HG03025 (cell line): ENCODE results near the gene DNAI2.

ENCODE experiments used
- ATAC-seq: cut with Tn5 transposase; IDR thresholded peaks from one replicate; pipeline ENCODE4 v1.9.1; 2021; ENCODE audit warnings: mild to moderate bottlenecking, moderate library complexity; ENCODE audit not compliant: unreplicated experiment, low FRiP score

DNAI2 gene, protein sequence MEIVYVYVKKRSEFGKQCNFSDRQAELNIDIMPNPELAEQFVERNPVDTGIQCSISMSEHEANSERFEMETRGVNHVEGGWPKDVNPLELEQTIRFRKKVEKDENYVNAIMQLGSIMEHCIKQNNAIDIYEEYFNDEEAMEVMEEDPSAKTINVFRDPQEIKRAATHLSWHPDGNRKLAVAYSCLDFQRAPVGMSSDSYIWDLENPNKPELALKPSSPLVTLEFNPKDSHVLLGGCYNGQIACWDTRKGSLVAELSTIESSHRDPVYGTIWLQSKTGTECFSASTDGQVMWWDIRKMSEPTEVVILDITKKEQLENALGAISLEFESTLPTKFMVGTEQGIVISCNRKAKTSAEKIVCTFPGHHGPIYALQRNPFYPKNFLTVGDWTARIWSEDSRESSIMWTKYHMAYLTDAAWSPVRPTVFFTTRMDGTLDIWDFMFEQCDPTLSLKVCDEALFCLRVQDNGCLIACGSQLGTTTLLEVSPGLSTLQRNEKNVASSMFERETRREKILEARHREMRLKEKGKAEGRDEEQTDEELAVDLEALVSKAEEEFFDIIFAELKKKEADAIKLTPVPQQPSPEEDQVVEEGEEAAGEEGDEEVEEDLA

DNA sequence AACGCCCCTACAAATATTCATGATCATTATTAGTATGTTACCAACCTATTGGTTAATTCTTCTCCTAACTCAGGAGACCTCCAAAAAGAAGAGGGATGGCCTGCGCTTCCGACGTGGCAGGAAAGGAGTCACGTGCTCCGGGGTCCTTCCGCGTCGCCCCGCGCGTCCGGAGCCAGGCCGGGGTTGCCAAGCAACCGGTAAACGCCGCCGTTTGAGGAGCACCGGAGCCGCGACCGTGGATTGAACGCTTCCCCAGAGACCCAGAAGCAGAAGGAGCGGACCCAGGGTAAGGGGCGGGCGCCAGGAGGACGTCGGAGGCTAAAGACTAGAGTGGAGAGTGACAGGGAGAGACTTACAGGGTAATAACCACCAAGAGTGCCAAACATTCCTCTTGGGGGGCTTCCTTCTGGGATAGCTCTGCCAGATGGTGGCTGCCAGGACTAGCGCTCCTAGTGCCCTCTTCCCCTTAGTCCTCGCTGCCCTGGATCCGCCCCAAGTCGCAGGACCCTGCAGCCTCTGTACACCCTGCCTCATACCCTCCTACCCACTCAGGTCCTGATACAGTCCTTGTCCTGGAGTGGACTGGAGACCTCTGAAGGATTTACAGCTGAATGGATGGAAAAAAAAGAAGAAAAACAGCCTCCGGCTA, at the start of gene DNAI2:
TSS of gene DNAI2 (plus strand) at position 175 of the 649 bp plus-strand sequence. CDS start 7,584 bp downstream, outside the sequence.
- no peak for ATAC-seq

DNA sequence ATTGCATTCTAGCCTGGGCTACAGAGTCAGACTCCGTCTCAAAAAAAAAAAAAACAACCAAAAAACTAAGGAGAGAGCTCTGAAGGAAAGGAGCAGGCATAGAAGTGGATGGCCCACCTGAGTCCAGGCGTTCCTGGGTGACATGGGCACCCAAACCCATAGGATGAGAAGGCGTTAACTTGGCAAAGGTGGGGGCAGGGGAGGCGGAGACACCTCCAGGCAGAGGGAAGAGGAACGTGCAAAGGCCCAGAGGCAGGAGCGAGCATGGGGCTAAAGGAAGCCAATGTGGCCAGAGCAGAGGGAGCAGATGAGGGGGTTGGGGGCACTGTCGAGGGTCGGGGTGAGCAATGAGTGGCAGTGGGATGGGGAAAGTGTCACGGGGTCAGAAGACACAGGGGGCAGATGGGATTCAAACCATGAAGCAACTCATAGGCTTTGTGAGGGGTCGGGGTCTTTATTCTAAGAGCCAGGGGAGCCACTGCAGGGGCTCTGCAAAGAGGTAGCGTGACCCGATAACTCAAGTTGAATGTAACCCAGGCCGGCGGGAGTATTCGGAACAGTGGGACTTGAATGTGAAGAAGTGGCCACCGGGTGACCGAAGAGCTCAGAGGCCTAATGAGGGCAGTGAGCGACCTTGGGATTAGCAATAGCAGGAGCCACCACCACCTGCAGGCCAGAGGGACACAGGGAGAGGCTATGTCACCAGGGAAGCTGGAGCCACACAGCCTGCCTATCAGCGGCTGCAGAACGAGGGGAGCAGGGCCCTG, 48.9 kb upstream of the DNAI2 start:
- no peak for ATAC-seq

DNA sequence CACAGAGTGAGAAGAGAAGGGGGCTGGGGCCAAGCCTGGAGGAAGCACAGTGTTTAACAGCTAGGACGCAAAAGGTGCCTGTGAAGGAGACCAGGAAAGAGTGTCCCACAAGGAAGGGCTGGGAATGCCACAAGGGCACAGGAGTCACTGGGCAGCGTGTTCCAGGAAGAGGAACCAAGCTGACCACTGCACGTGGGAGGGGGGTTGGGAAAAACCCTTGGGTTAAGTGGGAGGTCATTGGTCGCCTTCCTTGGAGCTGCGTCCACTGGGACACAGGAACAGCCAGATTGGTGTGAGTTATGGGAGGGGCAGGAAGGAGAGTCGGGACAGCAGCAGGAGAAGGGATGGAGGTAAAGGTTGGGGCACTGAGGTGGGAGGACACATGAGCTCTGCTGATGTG, 47.8 kb upstream of the DNAI2 start:
- ATAC-seq: no peak

DNA sequence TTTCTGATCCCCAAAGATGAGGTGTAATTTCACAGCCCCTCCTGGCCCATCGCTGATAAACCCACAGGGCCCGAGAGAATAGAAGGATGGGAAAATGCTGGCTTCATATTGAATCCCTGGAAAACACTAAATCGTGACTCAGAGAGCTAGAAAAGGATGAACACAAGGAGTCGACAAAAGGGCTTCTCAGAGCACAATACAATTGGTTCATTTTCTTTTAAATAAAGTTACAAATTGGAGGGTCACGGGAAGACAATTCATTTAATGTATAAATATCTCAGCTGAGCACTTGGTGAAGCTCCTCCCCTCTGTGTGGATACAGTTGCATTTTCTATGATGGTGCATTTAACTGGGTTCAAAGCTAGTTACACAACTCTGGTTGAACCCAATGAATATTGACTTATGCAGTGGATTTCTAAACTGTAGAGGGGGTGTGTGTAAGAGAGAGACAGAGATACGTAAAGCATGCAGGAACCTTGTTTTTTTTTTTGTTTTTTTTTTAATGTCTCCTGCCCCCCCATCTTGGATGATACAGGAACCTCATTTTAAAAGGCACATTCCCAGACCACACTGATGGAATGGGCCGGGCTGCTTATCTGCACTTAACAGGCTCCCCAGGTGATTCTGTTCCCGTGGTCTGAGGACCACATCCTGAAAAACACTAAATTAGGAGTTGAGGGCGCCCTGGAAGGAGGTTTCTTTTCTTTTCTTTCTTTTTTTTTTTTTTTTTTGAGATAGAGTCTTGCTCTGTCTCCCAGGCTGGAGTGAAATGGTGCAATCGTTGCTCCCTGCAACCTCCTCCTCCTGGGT, 46.6 kb upstream of the DNAI2 start:
- ATAC-seq: no peak

DNA sequence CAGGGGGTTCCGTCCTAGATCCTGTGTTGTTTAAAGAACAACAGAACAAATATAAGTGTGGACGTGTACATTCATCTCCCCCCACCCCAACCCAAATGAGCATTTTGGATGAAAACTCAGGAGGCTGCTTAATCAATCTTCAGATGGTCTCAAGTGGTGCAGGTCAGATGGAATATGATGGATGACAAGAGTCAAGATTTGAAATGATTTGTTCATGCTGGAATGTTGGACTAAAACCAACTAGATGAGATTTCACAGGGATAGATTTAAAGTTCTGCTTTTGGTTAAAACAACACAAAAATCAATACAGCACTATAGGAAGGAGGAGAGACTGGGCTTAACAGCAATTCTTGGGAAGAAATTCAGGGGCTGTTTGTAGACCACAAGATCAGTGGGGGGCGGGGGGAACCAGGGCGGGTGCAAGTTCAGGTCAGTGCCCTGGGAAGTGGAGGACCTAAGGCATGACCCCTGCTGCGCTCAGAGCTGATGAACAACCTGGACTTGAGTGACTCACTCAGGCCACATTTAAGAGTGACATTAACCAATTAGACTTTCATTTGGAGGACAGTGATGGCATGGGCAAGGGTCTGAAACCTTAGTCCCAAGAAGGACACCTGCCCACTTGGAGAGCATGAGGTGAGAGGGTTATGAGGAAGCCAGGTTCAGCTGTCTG, 45.6 kb upstream of the DNAI2 start:
- ATAC-seq: no peak

DNA sequence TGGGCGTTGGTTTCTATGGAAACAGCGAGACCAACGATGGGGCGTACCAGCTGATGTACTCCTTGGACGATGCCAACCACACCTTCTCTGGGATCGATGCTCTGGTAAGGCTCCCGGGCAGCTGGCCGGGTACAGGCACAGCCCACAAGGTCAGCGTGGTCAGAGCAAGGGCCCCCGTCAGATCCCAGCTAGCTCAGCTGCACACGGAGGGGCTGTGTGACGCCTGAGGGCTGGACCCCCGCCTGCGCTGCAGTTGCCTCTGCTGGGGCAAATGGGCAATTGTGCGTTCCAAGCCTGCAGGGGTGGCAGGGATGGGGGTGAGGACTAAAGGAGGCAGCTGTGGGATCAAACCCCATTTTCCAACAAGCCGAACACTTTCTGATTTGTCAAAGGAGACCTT, 43.1 kb upstream of the DNAI2 start:
- ATAC-seq: no peak

DNA sequence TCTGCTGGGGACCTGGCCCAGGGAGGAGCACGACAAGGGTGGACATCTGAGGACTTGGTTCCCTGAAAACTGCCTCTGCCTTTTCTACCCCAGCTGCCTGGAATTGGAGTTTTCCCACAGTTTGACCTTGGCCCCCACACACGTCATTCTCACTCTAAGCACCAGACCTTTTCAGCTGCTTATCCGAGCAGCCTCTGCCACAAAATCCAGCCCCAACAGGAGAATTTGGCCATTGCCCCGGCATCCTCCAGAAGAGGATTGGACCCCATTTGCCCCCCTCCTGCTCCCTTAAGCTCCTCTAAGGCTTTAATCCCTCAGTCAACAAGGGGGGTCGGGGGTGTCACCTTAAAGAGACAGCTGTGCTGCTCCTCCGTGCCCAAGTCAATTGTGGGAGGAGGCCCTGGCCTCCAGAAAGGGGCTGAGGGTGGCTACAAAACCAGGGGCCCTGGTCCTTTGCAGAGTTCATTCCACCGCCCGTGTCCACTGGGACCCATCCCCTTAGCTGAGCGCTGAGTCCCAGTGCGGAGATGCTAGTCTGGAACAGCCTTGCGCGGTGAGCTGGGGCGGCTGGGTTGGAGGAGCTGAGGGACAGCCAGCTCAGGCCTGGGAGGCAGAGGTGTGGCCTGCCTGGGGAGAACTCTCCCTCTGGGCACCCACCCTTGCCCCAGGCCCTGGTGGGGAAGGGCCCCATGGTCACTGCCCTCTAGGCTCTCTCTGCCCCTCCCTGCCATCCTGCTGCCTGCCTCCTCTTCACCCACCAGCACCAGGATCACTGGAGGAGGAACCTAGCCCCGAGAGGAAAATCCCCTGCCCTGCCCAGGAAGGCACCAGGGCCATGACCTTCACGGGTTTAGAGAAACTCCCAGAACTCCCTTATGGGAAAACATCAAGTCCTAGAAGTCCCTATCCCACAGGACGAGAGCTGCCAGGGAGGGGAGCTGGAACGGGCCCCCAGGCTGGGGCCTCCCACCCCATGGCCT, 41.8 kb upstream of the DNAI2 start:
- ATAC-seq: no peak

DNA sequence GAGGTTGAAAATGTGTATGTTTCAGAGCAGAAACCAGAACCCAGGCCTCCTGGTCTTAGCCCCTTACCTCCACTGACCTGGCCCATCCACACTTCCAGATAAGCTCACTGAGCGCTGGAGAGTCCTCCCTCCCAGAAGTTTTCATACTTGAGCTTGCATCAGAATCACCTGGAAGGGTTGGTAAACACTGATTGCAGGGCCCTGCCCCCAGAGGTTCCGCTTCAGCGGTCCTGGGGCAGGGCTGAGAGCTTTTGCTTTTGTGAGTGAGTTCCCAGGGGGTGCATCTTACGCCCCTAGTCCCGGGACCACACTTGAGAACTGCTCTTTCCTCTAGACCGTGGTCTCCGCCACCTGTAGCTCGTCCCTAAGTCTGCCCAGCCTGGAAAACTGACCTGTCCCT, 40.1 kb upstream of the DNAI2 start:
- no peak for ATAC-seq

DNA sequence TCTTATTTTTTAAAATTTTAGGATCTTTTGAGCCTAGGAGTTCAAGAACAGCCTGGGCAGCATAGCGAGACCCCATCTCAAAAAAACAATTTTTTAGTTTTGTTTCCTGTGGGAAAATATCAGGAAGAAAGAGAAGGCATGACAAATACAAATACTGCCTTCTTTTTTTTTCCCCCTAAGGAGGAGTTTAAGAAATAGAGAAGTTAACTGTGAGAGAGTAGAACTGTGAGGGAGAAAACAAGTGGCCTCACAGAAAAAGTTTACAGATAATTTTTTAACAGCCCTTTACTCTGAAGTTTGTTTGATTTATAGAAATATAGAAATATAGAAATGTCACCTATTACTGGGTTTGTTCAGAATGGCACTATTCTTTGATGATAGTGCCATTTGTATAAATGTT, 39.5 kb upstream of the DNAI2 start:
- no peak for ATAC-seq

DNA sequence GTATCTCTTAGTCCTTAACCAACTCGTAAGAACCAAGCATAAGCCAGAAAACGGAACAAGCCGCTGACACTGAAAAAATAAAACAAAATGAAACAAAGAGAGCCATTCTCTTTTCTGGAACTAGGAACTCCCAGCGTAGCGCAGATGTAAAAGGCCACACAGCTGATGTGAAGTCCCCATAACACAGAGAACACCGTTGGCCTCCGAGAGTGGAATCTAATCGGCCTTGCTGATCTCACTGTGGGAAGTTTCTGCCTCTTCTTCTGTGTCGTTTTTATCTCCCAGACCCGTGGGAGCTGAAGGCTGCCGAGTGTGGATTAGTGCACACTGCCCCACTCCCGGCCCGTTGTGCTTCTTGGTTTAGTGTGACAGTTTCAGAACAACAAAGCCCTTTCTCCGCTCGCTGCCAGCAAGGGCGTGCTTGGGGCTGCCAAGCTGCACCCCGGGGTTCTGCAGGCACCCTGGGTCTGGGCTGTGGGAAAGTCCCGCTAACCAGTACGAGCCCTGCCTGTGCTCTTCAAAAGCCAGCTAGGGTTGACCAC, 38.9 kb upstream of the DNAI2 start:
- ATAC-seq: no peak

DNA sequence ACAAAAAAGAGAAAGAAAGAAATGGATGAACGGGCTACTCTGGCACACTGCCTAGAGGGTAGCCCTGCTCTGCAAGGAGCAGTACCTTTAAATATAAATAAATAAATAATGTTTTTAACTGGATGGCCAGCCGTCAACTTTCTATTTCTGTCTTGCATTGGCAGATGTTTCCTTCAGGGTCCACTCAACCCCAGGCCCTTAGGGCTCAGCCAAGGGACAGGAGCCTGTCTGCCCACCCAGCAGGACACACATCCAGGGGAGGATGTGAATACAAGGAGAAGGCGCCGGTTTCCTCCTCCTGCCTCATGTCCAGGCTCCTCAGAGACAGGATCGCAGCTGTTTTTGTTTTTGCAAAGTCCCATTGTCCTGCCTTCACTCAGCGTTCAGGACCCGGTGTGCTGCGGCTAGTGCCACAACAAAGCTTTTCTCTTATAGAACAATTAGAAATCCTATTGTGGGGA, 38.1 kb upstream of the DNAI2 start:
- no peak for ATAC-seq

DNA sequence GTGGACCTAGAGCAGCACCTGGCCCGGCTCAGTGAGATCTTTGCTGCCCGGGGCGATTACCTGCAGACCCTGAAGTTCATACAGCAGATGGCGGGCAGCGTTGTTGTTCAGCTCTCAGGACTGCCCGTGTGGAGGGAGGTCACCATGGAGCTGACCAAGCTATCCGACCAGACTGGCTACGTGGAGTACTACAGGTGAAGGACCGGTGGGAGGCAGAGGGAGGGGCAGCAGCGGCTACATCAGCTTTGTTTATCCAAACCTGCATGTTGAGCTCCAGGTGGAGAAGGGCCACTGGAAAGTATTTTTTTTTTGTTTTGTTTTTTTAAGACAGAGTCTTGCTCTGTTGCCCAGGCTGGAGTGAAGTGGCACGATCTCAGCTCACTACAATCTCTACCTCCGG, 36.7 kb upstream of the DNAI2 start:
- no peak for ATAC-seq

DNA sequence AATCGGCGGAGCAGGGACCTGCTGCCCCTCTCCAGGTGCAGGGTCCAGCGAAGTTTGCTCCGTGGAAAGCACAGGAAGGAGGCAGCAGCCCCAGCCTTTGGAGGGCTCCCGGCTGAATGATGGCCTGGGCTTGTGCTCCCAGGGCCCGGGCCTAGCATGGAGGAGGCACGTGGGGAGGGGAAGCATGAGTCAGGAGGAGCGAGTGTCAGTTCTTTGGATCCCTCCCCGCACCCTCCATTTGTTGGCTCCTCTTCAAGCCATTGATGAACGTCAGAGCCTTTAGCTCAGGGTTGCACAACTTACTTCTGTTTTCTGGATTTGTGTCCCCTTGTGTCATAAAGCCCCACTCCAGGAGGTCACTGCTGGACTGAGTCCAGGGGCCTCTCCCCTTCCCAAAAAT, 34.9 kb upstream of the DNAI2 start:
- ATAC-seq: no peak

DNA sequence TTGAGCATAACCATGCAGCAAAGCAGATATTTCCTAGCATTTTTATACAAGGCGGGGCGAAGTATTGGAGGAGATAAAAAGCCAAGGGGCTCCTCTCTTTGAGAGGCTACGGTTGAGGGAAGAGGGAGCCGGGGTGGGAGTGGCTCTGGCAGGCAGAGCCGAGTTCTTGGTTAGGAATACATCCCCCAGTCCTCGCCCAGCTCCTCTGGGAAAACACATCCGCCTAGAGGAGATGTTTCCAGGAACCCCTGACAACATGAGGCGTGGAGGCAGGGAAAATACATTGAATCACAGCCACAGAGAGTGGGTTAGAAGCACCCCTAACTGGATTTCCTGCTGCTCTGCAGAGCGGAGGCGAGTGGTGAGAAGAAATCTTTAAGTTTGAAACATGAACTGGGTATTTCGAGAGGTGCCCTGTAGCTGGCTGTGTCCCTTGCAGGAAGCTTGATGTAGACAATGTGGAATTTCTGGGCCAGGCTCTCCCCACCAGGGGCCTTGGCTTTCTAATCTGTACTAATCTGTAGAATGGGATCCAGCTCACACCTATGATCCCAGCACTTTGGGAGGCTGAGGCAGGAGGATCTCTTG, 33.3 kb upstream of the DNAI2 start:
- no peak for ATAC-seq

DNA sequence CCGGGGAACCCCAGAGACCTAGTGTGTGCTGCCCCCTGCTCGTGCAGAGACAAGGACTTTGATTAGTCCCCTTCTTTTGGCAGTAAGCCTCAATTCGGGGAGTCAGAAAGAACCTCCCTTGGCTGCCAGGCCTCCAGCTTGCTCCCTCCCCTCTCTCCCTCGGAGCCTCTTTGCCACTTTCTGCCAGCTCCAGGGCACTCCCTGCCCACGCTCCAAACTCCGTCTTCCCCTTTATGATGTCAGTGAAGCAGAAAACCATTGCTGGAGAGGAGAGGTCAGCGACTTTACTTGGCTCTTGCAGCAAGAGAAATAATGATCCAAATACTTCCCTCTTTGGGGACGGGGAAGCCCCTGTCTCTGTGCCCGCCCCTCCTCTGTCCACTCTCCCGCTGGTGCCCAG, 32.6 kb upstream of the DNAI2 start:
- ATAC-seq: no peak

DNA sequence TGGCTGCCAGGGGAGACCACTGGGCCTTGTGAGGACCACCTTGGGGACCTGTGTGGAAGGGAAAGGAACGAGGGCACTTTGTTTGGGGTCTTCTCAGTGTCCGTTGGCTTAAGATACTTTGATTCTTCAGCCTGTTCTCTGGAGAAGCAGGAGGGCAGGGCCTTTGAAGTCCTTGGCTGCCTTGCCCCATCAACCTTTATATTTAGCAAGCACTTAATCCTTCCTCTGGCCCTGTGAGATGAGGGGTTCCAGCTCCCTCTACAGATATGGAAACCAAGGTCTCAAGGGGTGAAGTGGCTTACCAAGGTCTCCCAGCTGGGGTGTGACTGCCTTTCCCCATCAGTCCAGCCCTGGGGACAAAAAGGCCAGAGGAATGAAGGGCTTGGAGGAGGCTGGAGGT, 32.2 kb upstream of the DNAI2 start:
- ATAC-seq: no peak

DNA sequence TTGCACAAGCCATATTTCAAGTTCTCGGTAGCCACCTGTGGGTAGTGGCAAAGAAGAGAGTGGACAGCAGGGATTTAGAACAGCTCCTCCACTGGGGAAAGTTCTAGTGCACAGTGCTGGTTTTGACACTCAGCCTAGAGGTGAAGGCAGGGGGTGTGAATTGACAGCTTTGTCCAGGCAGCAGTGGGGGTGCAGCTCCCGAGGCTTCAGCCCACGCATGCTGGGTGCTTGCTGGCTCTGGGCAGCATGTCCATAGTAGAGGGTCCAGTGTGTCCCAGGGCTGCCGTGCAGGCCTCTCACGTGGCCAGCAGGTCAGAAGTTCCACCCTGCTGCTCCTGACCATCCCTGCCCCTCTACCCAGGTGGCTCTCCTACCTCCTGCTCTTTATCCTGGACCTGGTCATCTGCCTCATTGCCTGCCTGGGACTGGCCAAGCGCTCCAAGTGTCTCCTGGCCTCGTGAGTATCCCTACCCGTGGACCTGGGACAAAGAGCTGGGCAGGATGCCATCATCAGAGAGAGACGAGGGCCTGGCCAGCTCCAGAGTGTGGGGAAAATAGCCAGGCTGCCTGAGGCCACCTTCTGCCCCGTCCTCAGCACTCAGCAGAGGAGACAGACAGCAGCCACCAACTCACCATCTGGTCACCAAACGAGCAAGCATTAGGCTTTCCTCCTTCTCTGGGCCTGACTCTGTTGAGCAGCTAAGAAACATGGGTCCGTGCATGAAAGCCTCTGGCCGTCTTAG, 30.9 kb upstream of the DNAI2 start:
- no peak for ATAC-seq
